ENCODE results near the gene MARK3. TPM values are rescaled to one million over a fixed set of nuclear protein-coding genes. Genes with fewer than 3 reads are reported as not detected.
"Not testable (repeated sequence)": the region's sequence is repeated elsewhere in the genome, so short reads cannot be mapped to it uniquely, and the experiment has no call there.

The MARK3 gene
- total RNA-seq, 1 experiment from 2014 or later = 83.9 TPM

DNA sequence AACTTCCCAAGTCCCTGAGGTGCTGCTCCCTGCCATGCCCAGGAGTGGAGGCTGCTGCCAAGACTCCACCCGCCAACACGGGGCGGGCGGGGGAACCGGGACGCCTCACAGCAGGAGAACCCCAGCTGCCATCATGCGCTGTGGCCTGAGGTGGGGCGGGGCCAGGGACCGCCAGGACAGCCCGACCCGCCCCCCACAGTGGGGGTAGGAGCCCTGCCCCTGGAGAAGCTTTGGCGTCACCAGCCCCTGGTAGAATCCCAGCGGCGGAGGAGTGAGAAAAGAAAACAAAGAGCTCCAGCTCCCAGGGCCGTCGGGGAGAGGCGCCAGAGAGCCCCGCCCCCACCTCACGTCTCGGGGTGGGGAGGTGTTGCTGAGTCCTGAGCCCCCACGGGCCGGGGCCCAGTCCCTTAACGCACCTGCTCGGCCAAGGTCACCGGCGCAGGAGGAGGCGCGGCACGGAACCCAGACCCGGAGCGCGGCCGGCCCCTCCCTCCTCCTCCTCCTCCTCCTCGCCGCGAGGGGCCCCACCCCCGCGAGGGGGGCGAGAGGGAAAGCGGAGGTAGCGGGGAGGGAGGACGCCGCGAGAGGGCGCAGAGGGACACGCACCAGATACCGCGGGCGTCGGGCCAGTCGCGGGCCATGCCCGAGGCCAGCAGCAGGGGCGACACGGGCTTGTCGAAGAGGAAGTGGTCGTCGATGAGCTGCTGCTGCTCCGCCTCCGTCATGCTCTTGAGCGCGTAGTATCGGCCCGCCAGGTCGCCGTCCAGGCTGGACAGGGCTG, 135.6 kb downstream of the MARK3 start:
- H3K9me3 ChIP-seq (replicated peaks) = no peaks in the 10 kb centered on the region
- H3K36me3 ChIP-seq = no peaks in the 10 kb centered on the region
- H3K27me3 ChIP-seq = no peaks in the 10 kb centered on the region; the same call in 1 of the 2 replicates
- H3K27ac ChIP-seq = no peak overlapping the region
- no peak overlapping the region for H3K4me3 ChIP-seq
- H3K4me1 ChIP-seq = peaks cover 22% of the 10 kb centered on the region
- no peak for DNase-seq

DNA sequence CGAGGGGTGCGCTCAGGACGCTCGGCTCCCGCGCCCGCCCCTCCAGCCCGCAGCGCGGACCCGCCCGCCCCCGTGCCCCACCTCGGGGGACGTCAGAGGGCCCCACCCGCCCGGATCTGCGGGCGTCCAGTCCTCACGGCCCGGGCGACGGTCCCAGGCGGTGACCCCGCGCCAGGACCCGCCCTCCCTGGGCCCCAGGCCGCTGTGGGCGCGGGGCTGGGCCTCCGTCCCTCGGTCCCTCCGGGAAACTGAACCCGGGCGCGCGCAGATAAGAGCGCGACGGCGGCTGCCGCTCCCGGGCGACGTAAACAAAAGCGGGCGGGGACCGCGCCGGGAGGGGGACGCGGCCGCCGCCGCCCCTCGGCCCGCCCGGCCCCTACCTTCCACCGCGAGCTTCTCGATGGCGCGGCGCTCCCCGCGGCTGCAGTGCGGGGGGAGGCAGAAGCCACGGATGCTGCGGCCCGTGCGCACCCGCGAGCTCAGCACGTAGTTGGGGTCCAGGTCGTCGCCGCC, 136.3 kb downstream of the MARK3 start:
- Histone ChIP-seq H3K4me1 (peaks cover 22% of the 10 kb centered on the region), H3K36me3 (no peaks in the 10 kb centered on the region), H3K9me3 (replicated peaks) (no peaks in the 10 kb centered on the region), H3K4me3 (no peak overlapping the region), H3K27me3 (no peaks in the 10 kb centered on the region; the same call in 1 of the 2 replicates), H3K27ac (no peak overlapping the region)
- DNase-seq = no peak

DNA sequence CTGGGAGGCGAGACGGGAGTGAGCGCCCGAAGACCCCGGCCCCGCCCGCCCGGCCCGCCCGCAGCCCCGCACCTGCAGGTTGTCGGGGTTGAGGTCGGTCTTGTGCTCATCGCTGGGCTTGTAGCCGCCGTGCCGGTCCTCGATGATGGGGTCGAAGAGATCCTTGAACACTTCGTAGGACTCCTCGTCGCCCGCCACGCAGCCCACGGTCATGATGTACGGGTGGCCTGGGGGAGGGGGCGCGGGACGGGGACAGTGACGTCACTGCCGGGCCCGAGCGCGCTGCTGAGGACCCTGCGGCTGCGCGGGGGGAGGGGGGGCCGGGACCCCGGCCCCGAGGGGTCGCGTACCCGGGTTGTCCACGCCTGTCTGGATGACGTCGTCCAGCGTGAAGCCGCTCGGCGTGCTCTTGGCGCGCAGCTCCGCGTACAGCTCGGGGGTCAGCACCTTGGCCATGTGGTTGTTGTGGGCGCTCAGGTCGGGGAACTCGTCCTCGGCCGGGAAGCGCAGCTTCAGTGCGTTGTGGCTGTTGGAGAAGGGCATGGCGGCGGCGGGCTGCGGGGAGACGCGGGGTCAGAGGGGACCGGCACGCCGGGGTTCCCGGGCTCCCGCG, 136.8 kb downstream of the MARK3 start:
- Histone ChIP-seq H3K27ac (no peak overlapping the region), H3K9me3 (replicated peaks) (no peaks in the 10 kb centered on the region), H3K4me1 (peaks cover 22% of the 10 kb centered on the region), H3K4me3 (peak overlapping the region; percentile 64), H3K27me3 (no peaks in the 10 kb centered on the region; the same call in 1 of the 2 replicates), H3K36me3 (no peaks in the 10 kb centered on the region)
- DNase-seq = no peak

DNA sequence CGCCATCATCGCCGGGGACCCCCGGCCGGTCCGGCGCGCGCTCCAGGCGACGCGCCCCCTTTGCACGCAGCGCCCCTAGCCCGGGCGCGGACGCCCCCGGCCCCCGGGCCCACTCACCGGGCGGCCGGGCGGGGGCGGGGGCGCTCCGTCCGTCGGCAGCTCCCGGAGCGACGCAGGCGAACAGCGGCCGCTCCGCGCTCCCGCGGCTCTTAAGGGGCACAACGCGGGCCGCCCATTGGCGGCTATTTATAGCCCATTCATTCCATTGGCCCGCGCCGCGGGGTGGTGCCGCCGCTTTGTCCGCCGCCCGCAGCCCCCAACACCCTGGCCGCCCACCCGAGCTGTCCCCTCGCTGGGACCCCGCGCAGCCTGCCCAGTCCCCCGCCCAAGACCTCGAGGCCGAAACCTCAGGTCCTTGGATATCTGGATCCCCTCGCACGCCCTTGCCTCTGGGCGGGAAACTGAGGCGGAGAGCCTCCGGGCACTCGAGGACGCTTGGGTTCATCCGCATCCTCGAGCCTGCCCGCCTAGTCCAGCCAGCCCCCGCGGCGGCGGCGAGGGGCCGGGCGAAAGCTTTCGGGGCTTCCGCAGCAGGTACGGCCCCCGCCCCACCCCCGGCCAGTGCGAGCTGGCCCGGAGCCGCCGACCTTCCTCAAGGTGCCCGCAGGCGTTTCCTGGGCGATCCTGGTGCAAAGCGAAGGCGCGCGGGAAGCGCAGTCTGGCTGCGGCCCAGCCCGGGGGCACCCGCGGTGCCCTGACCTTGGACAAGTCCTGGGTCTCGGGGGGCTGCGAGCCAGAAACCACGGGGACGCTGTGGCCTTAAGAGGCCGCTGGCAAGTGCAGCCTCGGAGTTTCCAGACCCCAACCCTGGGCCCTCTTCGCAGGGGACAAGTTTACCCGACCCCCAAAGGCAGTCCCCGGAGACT, 137.7 kb downstream of the MARK3 start, which contains the start of gene CKB:
CKB (minus strand) TSS at position 182 of the 926 bp plus-strand sequence. CDS start 337 bp downstream, outside the sequence.
- H3K27me3 ChIP-seq = no peaks in the 10 kb centered on the region; the same call in 1 of the 2 replicates
- peak; percentile 77 to 87 for DNase-seq
- H3K4me3 ChIP-seq = peak within 1 kb of the TSS; percentile 64
- H3K27ac ChIP-seq = no peak within 1 kb of the TSS
- no peaks in the 10 kb centered on the region for H3K9me3 ChIP-seq (replicated peaks)
- no peaks in the 10 kb centered on the region for H3K36me3 ChIP-seq
- H3K4me1 ChIP-seq = peaks cover 22% of the 10 kb centered on the region

DNA sequence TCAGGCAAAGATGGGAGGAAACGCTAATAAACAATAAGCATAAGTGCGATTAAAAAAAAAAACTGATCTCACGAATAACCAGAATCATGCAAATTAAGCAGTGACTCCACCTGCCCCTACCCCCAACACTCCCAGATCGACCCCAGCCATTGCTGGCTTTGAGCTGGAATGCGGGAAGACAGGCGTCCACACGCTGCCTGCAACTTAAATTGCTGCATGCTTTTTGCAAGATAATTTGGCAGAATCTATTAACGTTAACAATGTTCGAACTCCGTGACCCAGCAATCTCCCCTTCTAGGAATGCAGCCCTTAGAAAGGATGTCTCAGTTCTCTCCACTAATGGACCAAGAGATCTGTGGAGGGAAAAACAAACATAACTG, 138.3 kb downstream of the MARK3 start:
- H3K9me3 ChIP-seq (replicated peaks) = no peaks in the 10 kb centered on the region
- H3K36me3 ChIP-seq = no peaks in the 10 kb centered on the region
- no peak overlapping the region for H3K4me3 ChIP-seq
- no peak overlapping the region for H3K27ac ChIP-seq
- no peak for DNase-seq
- no peaks in the 10 kb centered on the region; the same call in 1 of the 2 replicates for H3K27me3 ChIP-seq
- H3K4me1 ChIP-seq = peaks cover 26% of the 10 kb centered on the region

DNA sequence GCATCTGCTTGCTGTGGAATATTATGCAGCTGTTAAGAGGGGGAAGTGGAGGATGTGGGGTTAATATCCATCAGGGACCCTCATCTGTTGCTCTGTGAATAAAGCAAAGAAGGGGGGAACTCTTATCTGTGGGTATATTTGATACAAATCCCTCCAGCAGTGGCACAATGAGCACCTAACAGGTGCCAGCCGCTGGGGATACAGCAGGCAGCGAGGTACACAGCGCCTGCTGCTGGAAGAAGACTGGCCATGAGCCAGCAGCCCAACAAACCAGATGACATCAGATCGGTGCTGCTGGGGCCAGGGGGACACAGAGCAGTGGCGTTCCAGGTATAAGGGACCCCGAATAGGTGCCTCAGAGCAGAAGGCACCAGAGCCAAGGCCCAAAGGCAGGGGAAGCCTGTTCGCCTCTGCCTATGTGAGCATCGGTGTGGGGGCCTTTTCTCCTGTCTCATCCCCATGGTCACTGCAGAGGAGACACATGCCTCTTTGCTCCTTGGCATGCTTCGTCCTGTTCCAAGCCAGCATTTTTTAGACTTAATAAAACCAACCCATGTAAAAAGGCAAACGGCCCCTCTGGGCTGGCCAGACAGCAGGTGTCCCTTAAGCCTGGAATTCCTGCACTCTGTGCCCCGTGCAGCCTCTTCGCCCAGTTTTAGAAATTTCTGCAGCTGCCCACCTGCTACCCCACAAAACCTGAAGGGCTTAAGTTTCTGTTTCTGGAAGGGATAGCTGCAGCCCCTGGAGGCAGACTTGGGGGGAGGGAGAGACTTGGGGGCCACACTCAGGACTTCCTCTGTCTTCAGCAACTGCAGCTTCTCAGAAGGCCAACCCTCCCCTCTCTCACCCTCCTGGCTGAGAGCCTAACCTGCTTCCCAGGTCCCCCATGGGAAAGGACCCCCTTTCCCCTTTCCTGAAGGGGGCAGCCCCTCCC, 139.1 kb downstream of the MARK3 start:
- no peak overlapping the region for H3K27ac ChIP-seq
- peaks cover 26% of the 10 kb centered on the region for H3K4me1 ChIP-seq
- no peak overlapping the region for H3K4me3 ChIP-seq
- peak; percentile 56 to 69 for DNase-seq
- no peaks in the 10 kb centered on the region for H3K9me3 ChIP-seq (replicated peaks)
- H3K36me3 ChIP-seq = no peaks in the 10 kb centered on the region
- no peaks in the 10 kb centered on the region; the same call in 1 of the 2 replicates for H3K27me3 ChIP-seq

DNA sequence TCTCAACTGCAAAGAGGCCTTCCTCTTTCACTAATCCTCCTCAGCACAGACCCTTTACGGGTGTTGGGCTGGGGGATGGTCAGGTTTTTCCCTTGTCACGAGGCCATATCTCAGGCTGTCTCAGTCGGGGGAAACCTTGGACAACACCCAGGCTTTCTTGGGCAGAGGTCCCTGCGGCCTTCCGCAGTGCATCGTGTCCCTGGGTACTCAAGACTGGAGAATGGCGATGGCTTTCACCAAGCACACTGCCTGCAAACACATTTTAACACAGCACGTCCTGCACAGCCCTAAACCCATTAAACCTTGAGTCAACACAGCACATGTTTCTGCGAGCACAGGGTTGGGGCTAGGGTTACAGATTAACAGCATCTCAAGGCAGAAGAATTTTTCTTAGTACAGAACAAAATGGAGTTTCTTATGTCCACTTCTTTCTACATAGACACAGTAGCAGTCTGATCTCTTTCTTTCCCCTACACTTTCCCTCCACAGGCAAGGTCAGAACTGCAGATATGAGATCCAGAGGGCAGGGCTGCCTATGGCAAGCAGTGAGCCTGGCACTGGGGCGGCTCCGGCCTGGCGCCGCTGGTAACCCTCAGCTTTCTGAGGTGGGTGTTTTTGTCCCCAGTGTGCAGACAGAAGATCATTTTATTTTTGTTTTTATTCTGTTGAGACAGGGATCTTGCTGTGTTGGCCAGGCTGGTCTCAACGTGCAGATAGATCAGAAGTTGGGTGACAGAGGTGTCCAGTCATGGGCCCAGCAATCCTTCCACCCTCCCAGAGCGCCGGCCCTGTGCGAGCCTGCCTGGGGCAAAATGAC, 140.4 kb downstream of the MARK3 start:
- H3K4me3 ChIP-seq = not testable (repeated sequence)

DNA sequence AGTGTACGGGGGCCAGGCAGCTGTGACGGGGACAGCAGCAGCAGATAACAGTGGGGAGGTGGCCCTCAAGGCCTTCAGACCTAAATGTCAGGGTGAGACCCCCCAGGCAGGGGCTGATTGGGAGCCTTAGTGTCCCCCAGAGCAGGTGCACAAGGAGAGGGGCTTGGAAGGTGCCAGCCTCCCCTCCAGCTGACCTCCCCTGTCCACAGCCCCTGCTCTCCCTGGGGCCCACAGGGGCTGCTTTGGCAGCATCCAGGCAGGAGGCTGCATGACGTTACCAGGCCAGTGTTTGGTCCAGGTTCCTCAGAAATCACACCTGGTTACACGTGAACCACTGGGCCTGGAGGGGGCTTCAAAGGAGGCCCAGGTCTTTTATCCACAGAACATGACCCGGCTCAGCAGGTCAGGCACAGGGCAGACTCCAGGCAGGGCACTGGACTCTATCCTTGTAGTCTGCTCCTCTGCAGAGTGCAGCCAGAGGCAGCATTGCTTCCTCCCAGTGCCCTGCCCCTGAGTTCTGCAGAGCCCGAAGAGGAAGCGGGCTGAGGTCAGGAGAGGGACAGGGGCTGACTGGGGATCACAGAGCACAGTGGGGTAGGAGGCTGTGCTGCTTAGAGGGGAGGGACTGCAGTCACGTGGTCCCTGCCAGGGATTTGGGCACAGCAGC, 141.2 kb downstream of the MARK3 start:
- H3K27ac ChIP-seq = no peak overlapping the region
- H3K4me1 ChIP-seq = peaks cover 34% of the 10 kb centered on the region
- H3K27me3 ChIP-seq = no peaks in the 10 kb centered on the region; the same call in 1 of the 2 replicates

More for the DNA sequence above, 140.4 kb downstream of the MARK3 start:
- H3K4me1 ChIP-seq = peaks cover 34% of the 10 kb centered on the region
- not testable (repeated sequence) for H3K27ac ChIP-seq; DNase-seq; H3K36me3 ChIP-seq; H3K9me3 ChIP-seq (replicated peaks); H3K27me3 ChIP-seq

DNA sequence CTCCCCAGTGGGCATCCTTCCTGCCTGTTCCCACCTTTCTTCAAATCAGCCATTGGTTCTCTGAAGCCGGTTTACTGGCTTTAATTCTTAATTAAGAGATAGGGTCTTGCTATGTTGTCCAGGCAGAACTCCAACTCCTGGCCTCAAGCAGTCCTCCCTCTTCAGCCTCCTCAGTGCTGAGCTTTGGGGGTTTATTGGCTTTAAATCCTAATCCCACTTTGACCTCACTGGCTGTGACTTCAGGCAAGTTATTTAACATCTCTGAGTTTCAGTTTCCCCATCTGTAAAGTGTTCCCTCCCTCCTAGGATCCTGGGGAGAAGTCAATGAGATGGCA, 141.7 kb downstream of the MARK3 start:
- Histone ChIP-seq H3K36me3 (peaks cover 4% of the 10 kb centered on the region; the same call in 1 of the 2 replicates), H3K27ac (no peak overlapping the region), H3K4me1 (peaks cover 34% of the 10 kb centered on the region), H3K9me3 (replicated peaks) (no peaks in the 10 kb centered on the region), H3K27me3 (no peaks in the 10 kb centered on the region; the same call in 1 of the 2 replicates), H3K4me3 (no peak overlapping the region)
- DNase-seq = no peak

More for the DNA sequence above, 141.2 kb downstream of the MARK3 start:
- Histone ChIP-seq H3K9me3 (replicated peaks) (no peaks in the 10 kb centered on the region), H3K36me3 (peaks cover 4% of the 10 kb centered on the region; the same call in 1 of the 2 replicates), H3K4me3 (no peak overlapping the region)
- DNase-seq = no peak

DNA sequence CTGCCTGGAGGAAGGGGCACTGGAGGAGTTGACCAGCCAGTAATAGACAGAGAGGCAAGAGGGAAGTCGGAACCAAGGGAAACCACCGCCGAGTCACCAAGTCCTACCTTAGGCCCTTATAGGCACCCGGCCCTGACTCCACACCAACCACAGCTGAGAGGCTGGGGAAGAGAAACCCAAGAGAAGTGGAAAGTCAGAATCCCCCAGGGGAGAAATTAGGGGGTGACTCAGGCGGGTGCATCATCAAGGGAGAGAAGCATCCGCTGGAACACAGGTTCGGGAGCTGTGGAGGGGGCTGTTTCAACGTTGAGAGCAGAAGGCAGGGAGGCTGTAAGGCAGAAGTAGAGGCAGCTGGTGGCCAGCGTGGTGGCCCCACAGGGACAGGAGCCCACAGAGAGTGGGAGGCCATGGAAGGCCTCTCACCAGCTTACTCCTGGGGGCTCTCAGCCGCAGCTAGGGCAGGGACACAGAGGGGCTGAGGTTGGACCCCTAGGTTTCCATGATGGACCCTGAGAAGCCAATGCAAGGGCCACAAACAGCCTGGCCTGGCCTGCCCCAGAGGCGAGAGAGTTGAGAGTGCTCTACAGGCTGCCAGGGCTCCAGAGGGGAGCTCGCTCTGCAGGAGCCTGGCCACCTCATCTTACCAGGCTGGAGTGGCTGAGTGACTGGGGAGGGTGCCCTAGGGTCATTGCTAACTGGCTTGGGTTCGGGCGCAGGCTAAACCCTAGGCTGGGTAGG, 142.4 kb downstream of the MARK3 start:
- no peaks in the 10 kb centered on the region; the same call in 1 of the 2 replicates for H3K27me3 ChIP-seq
- no peak overlapping the region for H3K4me3 ChIP-seq
- H3K4me1 ChIP-seq = peaks cover 34% of the 10 kb centered on the region
- H3K36me3 ChIP-seq = peaks cover 4% of the 10 kb centered on the region; the same call in 1 of the 2 replicates
- no peak overlapping the region for H3K27ac ChIP-seq
- H3K9me3 ChIP-seq (replicated peaks) = no peaks in the 10 kb centered on the region
- no peak for DNase-seq

DNA sequence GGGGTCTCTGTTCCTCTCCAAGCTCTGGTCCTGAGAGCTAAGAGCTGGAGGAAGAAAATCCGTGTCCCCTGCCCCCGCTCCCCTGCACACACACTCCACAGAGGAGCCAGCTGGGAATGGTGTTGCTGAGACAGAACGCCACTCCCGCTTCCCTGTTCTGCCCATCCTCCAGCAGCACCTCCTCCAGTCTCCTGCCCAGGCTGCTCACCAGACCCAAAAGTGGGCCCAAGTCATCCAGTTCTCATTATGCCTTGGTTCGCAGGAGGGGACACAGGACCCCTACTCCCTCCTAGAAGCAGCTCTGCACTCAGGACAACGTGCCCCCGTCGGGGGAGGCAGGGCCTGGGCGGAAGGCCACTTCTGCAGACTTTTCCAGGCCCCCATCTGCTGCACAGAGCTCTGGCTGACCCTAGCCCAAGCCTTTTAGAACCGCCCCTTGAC, 143.0 kb downstream of the MARK3 start:
- H3K9me3 ChIP-seq (replicated peaks) = no peaks in the 10 kb centered on the region
- H3K27ac ChIP-seq = peak overlapping the region; percentile 45; the same call in 1 of the 2 replicates
- peaks cover 4% of the 10 kb centered on the region; the same call in 1 of the 2 replicates for H3K36me3 ChIP-seq
- H3K27me3 ChIP-seq = no peaks in the 10 kb centered on the region; the same call in 1 of the 2 replicates
- no peak for DNase-seq
- H3K4me3 ChIP-seq = peak overlapping the region; percentile 96
- peaks cover 29% of the 10 kb centered on the region for H3K4me1 ChIP-seq
